NCI-H2227 (cell line): ENCODE data around the gene C1orf116.
A peak's percentile ranks its signal among the peaks of the same experiment; 100 is the strongest.

Experiments used
- DNase-seq: peaks from one replicate; lab custom pipeline; 2025; ENCODE audit not compliant: unreplicated experiment; lab: John Stamatoyannopoulos, UW

The C1orf116 gene

DNA sequence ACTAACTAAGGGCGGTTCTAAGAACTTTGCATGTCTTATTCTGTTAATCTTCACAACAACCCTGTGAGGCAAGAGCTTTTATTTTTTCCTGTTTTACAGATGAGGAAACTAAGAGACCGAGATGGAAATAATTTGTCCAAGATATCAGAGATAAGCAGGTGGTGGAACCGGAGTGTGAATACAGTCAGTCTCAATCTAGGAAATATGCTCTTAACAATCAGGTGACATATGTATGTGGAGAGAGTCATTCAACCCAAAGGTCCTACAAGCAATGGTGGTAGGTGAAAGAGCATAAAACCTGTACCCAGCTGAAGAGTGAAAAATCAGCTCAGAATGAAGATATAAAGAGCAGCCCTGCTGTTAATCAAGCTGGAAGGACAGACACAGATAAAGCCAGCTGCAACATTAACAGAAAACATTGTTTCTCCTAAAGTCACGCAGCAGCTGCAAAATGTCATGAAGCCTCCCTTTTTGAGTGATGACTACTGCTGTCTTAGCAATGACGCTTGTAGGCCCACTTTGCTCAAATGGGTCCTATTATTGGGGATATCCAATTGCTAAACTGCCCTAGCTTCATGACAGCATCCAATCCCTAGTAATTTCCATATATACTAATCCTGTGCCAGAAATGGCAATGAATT lies 31.8 kb downstream of the C1orf116 start:
- DNase-seq, result no peak

DNA sequence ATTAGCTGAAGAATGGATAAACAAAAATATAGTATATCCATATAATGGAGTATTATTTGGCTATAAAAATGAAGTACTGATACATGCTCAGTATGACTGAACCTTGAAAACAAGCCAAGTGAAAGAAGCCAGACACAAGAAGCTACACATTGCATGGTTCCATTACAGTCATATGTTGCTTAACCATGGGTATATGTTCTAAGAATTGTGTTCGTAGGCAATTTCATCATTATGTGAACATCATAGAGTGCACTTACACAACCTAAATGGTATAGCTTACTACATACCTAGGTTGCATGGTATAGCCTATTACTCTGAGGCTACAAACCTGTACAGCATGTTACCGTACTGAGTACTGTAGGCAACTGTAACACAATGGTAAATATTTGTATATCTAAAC lies 33.7 kb downstream of the C1orf116 start:
- DNase-seq, result no peak

DNA sequence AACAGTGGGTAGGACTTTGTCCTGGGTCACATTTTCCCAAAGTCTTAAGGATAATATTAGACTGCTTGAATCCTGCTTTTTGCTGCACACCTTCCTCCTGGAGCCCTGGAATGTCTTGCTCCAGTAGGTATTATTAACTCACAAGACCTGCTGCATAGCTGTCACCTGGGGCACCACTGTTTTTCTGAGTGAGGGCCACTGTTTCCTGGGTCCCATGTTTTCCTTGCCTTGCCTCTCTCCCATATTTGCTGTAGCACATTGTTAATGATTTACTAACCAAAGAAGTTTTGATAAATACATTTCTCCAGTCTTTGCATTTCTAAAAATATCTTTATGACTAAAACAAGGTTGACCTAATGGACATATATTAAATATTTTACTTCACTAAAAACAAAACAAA lies 39.8 kb downstream of the C1orf116 start:
- no peak for DNase-seq

DNA sequence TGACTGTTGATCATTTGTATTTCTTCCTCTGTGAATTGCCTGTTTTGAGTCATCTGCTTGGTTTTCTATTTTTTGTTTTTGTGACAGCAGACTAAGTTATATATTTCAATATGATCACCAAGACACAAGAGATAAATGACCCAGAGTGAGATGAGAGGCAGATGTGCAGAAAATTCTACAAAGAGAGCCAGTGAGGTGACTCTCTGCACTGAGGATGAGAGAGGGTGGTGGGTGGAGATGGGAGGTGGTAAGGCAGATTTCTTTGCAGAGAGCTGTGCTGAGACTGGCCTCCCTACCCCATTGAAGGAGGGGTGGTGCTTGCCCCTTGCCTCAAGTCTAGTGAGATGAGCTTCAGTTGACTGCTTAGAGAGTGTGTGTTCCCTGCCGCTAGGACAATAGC lies 44.7 kb downstream of the C1orf116 start:
- no peak for DNase-seq

DNA sequence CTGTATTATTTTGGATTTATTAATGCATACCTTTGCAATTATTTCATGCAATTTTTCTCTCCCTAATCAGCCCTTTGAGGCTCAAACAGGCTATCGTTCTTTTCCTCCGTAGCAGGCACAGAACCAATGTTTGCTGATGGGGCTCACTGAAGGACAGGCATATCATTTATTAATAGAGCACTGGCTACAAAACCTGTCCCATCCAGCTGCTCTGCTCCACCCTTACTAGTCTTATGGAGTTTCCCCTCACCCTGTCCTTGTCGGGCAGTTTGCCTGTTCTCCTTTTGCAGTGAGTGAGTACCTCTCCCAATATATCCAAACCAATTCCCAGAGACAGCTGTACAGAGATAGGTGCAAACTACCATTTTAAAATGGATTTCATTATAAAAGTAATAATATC lies 45.7 kb downstream of the C1orf116 start:
- DNase-seq, result no peak

DNA sequence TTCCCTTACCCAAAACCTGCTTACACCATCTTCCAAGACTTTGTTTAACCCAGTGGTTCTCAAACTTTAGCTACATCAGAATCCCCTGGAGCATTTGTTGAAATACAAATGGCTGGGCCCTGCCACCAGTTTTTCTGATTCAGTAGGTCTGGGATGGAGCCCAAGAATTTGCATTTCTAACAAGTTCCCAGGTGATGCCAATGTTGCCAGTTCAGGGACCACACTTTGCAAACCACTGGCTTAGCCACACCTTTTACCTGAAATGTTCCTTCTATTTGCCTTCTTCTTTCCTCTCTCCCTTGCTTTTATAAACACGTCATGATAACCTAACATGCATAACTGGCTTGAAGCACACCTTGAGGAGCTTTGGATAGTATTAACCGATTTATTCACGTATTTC lies 46.2 kb downstream of the C1orf116 start:
- DNase-seq, result no peak

DNA sequence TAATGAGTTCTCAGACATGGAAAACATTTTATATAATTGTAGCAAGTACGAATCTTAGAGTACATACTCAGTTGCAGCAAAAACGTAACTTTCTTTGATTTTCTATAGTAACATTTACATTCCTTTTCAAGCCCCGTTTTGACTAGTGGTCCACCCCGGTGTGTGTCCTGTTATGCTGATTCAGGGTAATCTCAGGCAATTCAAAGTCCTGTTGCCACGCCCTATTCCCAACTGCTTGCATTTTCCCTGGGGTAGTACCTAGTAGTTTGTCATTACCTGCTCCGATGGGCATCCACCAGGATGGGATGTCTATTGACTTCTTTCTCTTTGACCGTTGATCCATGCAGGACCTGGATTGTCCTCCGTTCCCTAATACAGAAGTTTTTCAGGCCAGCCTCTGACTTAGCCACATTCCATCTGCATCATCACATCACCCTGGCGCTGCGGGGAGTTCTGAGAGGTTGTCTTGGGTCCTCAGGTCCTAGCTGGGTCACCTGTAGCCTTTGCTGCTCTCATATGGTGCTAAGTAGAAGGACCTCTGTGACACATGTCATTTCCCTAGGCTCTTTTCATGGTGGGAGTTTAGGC lies 47.3 kb downstream of the C1orf116 start:
- DNase-seq, result no peak

DNA sequence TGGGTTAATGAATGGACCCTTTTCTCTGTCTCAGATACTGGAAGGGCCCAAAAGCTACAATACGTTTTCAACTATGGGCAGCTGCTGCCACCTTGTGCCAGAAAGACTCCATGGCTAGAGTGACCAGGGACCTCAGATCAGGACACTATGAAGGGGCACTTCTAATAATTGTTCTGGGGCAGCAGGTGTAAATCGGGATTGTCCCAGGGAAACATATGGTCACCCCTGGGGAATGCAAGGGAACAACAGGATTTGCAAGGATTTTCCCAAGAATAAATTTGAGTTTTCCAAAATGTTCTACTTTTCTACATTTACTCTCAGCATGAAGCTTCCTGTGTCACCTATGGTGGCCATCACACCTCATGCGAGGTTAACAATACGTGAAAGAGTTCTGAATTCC lies 50.3 kb downstream of the C1orf116 start:
- DNase-seq, result peak; percentile 48

DNA sequence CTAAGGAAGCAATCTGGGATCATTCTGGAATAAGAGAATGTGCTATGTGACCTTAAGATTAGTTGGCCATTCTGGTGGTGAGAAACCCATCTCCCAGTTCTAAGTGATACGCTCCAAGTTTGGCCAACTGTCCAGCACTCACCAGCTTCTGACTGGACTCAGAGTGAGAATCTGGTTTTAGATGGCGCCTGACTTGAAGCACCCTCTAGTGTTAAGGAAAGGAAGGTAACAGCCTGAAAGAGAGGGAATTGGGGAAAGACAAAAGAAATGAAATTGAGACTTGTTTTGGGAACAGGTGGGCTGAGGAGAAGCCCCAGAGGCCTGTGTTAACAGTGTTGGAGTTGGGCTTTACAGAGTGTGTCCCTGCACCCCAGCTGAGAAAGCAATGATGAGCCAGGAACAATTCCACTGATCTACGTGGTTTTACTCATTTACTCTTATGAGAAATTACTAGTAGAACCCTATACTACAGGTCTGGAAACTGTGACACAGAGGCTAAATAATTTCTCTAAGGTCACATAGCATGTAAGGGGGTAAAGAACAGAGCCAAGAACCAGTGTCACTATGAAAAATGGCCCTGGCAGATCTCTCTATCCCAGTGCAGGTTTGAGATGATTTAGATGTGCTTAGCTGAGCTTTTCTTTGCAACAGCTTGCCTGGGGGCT lies 53.0 kb downstream of the C1orf116 start:
- DNase-seq, result no peak

DNA sequence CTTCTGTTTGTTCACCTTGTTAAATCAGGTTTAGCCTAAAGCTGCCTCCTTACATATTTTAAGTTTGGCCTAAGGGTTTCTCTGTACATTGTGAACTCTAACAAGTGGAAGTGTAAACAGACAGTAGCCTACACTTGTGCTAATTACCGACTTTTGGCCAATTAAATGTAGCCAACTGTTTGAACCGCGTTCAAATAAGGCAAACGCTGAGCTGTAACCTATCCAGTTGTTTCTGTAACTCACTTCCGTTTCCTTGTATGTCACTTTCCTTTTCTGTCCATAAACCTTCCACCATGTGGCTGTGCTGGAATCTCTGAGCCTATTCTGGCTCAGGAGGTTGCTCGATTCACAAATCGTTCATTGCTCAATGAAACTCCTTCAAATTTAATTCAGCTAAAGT lies 54.3 kb downstream of the C1orf116 start:
- no peak for DNase-seq

DNA sequence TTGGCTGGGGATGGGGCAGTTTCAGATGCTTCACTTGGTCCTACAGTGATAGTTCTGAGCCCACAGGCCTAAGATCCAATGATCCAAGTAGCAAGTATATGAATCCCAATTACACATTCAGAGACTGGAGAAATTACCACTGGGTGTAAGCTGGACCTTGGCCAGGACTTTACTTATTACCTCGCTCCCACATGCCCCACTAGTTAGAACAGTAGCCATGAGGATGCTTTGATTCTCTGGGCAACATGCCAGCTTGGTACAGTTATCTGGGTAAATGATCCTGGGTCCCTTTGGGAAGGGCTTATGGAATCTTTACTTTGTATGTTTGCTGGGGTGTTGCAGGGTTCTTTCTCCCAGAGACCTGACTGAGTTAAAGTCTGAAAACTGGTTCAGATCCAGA lies 57.2 kb downstream of the C1orf116 start:
- no peak for DNase-seq

DNA sequence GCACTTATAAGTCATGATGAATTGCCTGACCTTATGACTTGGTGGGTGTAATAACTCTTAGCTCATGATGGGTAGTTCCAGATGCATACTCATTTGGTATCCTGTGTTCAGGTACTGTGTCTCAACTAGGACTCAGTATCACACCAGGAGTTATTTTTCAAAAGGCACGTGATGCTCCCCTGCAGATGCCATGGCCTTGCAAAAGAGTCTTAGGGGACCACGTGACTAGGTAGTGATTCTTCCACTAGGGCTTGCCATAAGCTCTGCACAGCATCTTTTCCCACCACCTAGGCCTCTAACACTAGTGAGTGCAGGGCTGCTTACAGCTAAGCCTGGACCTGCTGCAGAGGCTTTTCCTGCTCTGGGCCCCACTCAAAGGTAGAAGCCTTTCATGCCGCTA lies 58.4 kb downstream of the C1orf116 start:
- DNase-seq, result no peak

DNA sequence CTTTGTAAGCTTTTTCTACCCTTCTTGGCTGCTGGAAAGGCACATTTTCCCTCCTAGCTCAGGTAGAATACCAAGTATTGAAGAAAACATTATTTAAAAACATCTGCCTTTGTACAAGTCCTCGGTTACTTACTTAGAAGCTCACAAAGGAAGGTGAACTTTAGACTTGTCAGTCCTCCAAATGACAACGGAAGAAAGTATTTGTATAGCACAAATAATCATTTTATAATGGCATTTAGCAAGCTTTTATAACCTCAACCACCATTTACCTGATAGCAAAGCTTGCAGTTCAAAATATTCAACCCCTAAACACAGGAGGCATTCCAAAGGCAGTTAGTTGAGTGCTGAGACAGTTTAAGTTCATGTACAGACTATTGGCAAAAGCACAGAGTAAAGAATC lies 59.8 kb downstream of the C1orf116 start:
- DNase-seq, result no peak

DNA sequence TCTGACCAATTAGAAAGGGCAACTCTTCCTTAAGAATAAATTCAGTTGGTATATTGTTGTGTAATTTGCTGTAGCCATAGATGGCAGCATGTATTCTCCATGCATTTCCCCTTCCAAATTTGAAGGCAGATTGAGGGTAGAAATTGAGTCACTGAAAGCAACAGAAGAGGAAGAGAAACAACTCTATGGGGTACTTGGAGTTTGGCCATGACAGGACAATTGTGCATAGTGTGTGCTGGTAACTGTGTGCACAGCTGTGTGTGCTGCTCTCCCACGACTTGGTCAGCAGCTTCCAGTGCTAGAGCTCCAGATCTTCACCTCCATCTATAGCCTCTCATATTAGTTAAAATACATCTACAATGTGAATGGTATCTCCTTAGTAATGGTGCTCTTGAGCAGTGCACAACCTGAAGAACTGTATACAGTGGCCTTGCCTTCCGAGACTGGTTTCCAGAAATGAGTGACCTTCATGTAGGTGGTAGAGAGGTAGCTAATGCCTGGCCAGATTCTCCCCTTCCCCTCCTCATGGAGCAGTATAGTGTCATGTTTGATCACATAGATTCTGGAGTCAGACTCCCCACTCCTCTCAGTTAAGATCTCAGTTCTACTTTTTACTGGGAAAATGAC lies 61.4 kb downstream of the C1orf116 start:
- DNase-seq, result no peak

DNA sequence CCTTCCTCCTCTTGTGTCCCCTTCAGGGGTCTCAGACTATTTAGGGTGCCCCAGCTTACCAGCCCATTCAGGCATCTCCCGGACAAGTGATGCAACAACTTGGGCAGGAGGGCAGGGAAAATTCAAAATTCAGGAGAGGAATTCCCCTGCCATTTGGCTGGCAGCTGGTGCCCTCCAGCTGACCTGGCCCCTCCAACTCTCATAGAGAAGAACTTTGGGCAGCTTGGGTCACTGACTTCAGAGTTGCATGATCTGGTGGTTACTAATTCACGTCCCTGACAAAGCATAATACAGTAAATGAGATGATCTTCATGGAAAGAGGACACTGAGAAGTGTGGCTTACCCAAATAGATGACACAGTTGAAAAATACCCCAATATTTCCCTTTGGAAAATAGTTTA lies 62.1 kb downstream of the C1orf116 start, which contains the start of gene FCAMR:
Gene FCAMR, minus strand, starts transcription at position 15 of the 400 bp plus-strand sequence. CDS start 335 bp downstream, outside the sequence.
- DNase-seq, result no peak

DNA sequence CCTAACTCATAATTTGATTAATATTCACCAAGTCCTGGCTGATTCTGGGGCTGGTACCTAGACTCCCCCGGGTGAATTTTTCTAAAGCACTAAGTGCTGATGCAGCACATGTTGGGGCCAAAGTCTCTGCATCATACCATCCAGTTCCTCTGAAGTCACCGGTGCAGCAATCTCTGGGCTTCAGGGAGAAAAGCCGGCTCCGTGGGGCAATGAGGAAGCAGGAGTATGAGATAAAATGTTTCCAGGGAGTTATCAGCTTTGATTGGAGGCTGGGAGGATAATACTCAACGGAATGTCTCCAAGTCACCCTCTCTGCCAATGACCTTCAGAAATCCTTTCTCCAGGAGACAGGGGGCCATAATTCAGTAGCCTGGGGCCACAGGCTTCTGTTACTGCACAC lies 63.5 kb downstream of the C1orf116 start:
- DNase-seq, result no peak
